GM10266 (cell line): ENCODE results near the gene PTPN9.

Experiments used
- DNase-seq: peaks from one replicate; pipeline ENCODE4 v3.0.0; 2012; ENCODE audit errors: extremely low spot score
- CTCF ChIP-seq: IDR thresholded peaks from 2 replicates; pipeline ENCODE4 v1.5.1; 2012; ENCODE audit warnings: mild to moderate bottlenecking, low read depth; ENCODE audit not compliant: control insufficient read depth, insufficient read depth; ENCODE audit errors: missing control alignments

The PTPN9 gene

GRCh38 chr15:75578948-75579920, at the start of gene PTPN9:
Gene PTPN9 (minus strand): TSS chr15:75579315. CDS start chr15:75578776, 539 bp downstream.
- TF ChIP-seq CTCF: peak; percentile 38
- peak; percentile 86 for DNase-seq

GRCh38 chr15:75625542-75626347, 46.6 kb upstream of the PTPN9 start, which contains the start of gene SNUPN:
Gene SNUPN (minus strand): TSS chr15:75625725. CDS start chr15:75621051, 4,674 bp downstream.
- TF ChIP-seq CTCF: no peak
- peak; percentile 95 for DNase-seq

GRCh38 chr15:75622505-75622904, 43.4 kb upstream of the PTPN9 start:
- DNase-seq: no peak
- no peak for TF ChIP-seq CTCF

GRCh38 chr15:75620841-75621391, 41.8 kb upstream of the PTPN9 start:
- no peak for DNase-seq
- TF ChIP-seq CTCF: no peak

- TF ChIP-seq CTCF: no peak
- no peak for DNase-seq
Measured at GRCh38 chr15:75620058-75620820, 41.1 kb upstream of the PTPN9 start.

- TF ChIP-seq CTCF: no peak
- no peak for DNase-seq
Measured at GRCh38 chr15:75616766-75617165, 37.7 kb upstream of the PTPN9 start.
